Ascending aorta (tissue), 2 donors: ENCODE results near the gene VHLL. TPM values are rescaled to one million over a fixed set of nuclear protein-coding genes. Genes with fewer than 3 reads are reported as not detected.

Experiments
- DNase-seq, 2 donors: peaks; one replicate each; pipeline ENCODE4 v3.0.0-alpha.2; 2019; ENCODE audit warnings: low spot score in 2 of 2
- H3K27ac ChIP-seq, 2 donors: fragments of 200-600 bp; sonication (generic); one replicate each; pipeline ENCODE4 v1.5.1; 2016 to 2017; ENCODE audit warnings: mild to moderate bottlenecking in 1 of 2
- H3K27me3 ChIP-seq: fragments of 200-600 bp; sonication (generic); one replicate; pipeline ENCODE4 v1.5.1; 2017
- H3K36me3 ChIP-seq, 2 donors: fragments of 200-600 bp; sonication (generic); one replicate each; pipeline ENCODE4 v1.5.1; 2016
- H3K4me1 ChIP-seq, 2 donors: fragments of 200-600 bp; sonication (generic); one replicate each; pipeline ENCODE4 v1.5.1; 2016 to 2017; ENCODE audit warnings: mild to moderate bottlenecking in 1 of 2
- H3K4me3 ChIP-seq, 2 donors: fragments of 200-600 bp; sonication (generic); one replicate each; pipeline ENCODE4 v1.5.1; 2016 to 2017; ENCODE audit warnings: mild to moderate bottlenecking in 1 of 2
- H3K9me3 ChIP-seq, 2 donors: fragments of 200-600 bp; sonication (generic); one replicate each; pipeline ENCODE4 v1.5.1; 2016
- intact Hi-C: fragments of 100-400 bp; cut with DNase I; formaldehyde crosslinking; loops from one replicate; pipeline ENCODE4 v1.15.1; 2023
- total RNA-seq: library from RNA; depleted of rRNA; stranded (reverse); fragments of >200 nt; gene quantifications from one replicate; pipeline ENCODE4 v1.1.0, GENCODE V29; 2016
- TF ChIP-seq, protein P1 (sequence below), 3 experiments: fragments of 200-600 bp in 2 of 3; fragments of 450-650 bp in 1 of 3; sonication (generic) in 2 of 3; IDR thresholded peaks; one replicate each; pipeline ENCODE4 v1.5.1; 2016 to 2019; ENCODE audit warnings: antibody characterized with exemption in 3 of 3, mild to moderate bottlenecking in 1 of 3, moderate library complexity in 1 of 3

The VHLL gene
- total RNA-seq, 1 donor from 2014 or later = not detected

DNA sequence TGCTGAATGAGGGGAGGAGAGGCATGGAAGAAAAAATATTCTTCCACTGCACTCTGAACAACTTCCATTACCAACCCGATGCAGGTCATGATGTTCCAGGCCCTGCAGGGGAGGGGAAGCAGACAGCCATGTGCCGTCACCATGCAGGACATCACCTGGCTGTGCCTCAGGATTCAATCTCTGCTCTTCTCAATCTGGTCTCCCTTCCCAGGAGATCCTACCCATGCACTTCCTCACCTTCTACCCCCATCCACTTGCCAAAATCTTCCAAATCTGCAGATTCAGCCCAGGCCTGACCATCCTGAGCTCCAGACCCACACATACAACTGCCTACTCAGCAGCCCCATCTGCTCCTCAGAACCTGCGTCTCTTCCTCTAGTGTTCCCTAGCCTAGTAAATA, 45.5 kb downstream of the VHLL start:
- Histone ChIP-seq H3K4me3 (no peak overlapping the region), H3K36me3 (peaks cover 79 to 83% of the 10 kb centered on the region in 2 donors), H3K9me3 (no peaks in the 10 kb centered on the region), H3K4me1 (no peaks in the 10 kb centered on the region), H3K27me3 (no peaks in the 10 kb centered on the region), H3K27ac (no peak overlapping the region)
- TF ChIP-seq, protein P1, sequence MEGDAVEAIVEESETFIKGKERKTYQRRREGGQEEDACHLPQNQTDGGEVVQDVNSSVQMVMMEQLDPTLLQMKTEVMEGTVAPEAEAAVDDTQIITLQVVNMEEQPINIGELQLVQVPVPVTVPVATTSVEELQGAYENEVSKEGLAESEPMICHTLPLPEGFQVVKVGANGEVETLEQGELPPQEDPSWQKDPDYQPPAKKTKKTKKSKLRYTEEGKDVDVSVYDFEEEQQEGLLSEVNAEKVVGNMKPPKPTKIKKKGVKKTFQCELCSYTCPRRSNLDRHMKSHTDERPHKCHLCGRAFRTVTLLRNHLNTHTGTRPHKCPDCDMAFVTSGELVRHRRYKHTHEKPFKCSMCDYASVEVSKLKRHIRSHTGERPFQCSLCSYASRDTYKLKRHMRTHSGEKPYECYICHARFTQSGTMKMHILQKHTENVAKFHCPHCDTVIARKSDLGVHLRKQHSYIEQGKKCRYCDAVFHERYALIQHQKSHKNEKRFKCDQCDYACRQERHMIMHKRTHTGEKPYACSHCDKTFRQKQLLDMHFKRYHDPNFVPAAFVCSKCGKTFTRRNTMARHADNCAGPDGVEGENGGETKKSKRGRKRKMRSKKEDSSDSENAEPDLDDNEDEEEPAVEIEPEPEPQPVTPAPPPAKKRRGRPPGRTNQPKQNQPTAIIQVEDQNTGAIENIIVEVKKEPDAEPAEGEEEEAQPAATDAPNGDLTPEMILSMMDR (IDR thresholded peaks at IDR 0.05) = no peak
- DNase-seq = no peak
- intact Hi-C loops = no loop called here

- Histone ChIP-seq H3K27ac (no peak overlapping the region), H3K9me3 (no peaks in the 10 kb centered on the region), H3K36me3 (peaks cover 59 to 65% of the 10 kb centered on the region in 2 donors), H3K27me3 (no peaks in the 10 kb centered on the region), H3K4me3 (no peak overlapping the region), H3K4me1 (peaks cover 0 to 2% of the 10 kb centered on the region in 2 donors)
- TF ChIP-seq, protein P1 (IDR thresholded peaks at IDR 0.05) = no peak
- intact Hi-C loops = no loop called here
- no peak for DNase-seq
These were observed 47.6 kb downstream of the VHLL start for GRCh38 chr1:156251527-156251926.

GRCh38 chr1:156249593-156249992, 49.5 kb downstream of the VHLL start:
- H3K36me3 ChIP-seq = peaks cover 46 to 53% of the 10 kb centered on the region in 2 donors
- DNase-seq = no peak
- peaks cover 0 to 10% of the 10 kb centered on the region in 2 donors for H3K4me1 ChIP-seq
- intact Hi-C loops = no loop called here
- no peak overlapping the region for H3K27ac ChIP-seq
- H3K27me3 ChIP-seq = no peaks in the 10 kb centered on the region
- no peaks in the 10 kb centered on the region for H3K9me3 ChIP-seq
- H3K4me3 ChIP-seq = no peak overlapping the region
- TF ChIP-seq, protein P1 (IDR thresholded peaks at IDR 0.05) = no peak

Other genes starting within 250 kb of the VHLL start
- gene UBQLN4, start 245.5 kb downstream of the VHLL start, total RNA-seq = 28.7 TPM
- 43.9 TPM for gene LAMTOR2, start 244.5 kb downstream of the VHLL start, total RNA-seq
- not detected for gene RAB25, start 238.1 kb downstream of the VHLL start, total RNA-seq
- gene MEX3A, start 216.8 kb downstream of the VHLL start, total RNA-seq = 1.3 TPM
- gene LMNA, start 184.6 kb downstream of the VHLL start, total RNA-seq = 783 TPM
- 0.64 TPM for gene SEMA4A, start 145.7 kb downstream of the VHLL start, total RNA-seq
- 13.5 TPM for gene SLC25A44, start 105.2 kb downstream of the VHLL start, total RNA-seq
- gene PMF1, start 86.3 kb downstream of the VHLL start, total RNA-seq = 61.4 TPM
- 19.1 TPM for gene BGLAP, start 57.1 kb downstream of the VHLL start, total RNA-seq
- not detected for gene PAQR6, start 51.3 kb downstream of the VHLL start, total RNA-seq
- gene SMG5, start 16.5 kb downstream of the VHLL start, total RNA-seq = 76.5 TPM
- not detected for gene TMEM79, start 15.0 kb downstream of the VHLL start, total RNA-seq
- 58.0 TPM for gene GLMP, start 3.6 kb downstream of the VHLL start, total RNA-seq
- gene CCT3, start 39.0 kb upstream of the VHLL start, total RNA-seq = 109 TPM
- gene TSACC, start 39.2 kb upstream of the VHLL start, total RNA-seq = not detected
- gene RHBG, start 69.9 kb upstream of the VHLL start, total RNA-seq = not detected
- gene MEF2D, start 201.5 kb upstream of the VHLL start, total RNA-seq = 106 TPM